Renal cortical epithelial cell (primary cell): ENCODE results near the gene SPINK1. TPM values are rescaled to one million over a fixed set of nuclear protein-coding genes. Genes with fewer than 3 reads are reported as not detected.
"Not testable (repeated sequence)": the region's sequence is repeated elsewhere in the genome, so short reads cannot be mapped to it uniquely, and the experiment has no call there.

Experiments used
- DNase-seq: peaks from one replicate; pipeline ENCODE4 v3.0.0-alpha.2; 2011; ENCODE audit warnings: low read depth
- total RNA-seq: library from RNA; depleted of rRNA; stranded (reverse); fragments of >200 nt; gene quantifications from 2 replicates; pipeline ENCODE4 v1.2.3, GENCODE V29; 2014

The SPINK1 gene
- total RNA-seq, 1 donor from 2014 or later, result 0.40 TPM

- no peak for DNase-seq
Observed at GRCh38 chr5:147854894-147855773, 23.7 kb upstream of the SPINK1 start.

- DNase-seq, result no peak
Observed at GRCh38 chr5:147854331-147854730, 22.9 kb upstream of the SPINK1 start.

- no peak for DNase-seq
Observed at GRCh38 chr5:147853372-147853987, 22.0 kb upstream of the SPINK1 start.

- no peak for DNase-seq
Observed at GRCh38 chr5:147852365-147852764, 20.9 kb upstream of the SPINK1 start.

- DNase-seq, result no peak
Observed at GRCh38 chr5:147851578-147851977, 20.1 kb upstream of the SPINK1 start.

GRCh38 chr5:147849226-147849625, 17.8 kb upstream of the SPINK1 start:
- no peak for DNase-seq

GRCh38 chr5:147845618-147846017, 14.1 kb upstream of the SPINK1 start:
- no peak for DNase-seq

- no peak for DNase-seq
Observed at GRCh38 chr5:147844846-147845245, 13.4 kb upstream of the SPINK1 start.

- DNase-seq, result no peak
Observed at GRCh38 chr5:147842869-147843268, 11.4 kb upstream of the SPINK1 start.

GRCh38 chr5:147836439-147836838, 5.0 kb upstream of the SPINK1 start:
- DNase-seq, result peak; percentile 7

- peak; percentile 72 for DNase-seq
Observed at GRCh38 chr5:147835386-147835798, 3.9 kb upstream of the SPINK1 start.

- DNase-seq, result no peak
Observed at GRCh38 chr5:147832541-147832940, 1.1 kb upstream of the SPINK1 start.

GRCh38 chr5:147830035-147830434, 1.4 kb downstream of the SPINK1 start:
- DNase-seq, result no peak

GRCh38 chr5:147827017-147827416, 4.5 kb downstream of the SPINK1 start:
- not testable (repeated sequence) for DNase-seq

- DNase-seq, result no peak
Observed at GRCh38 chr5:147826361-147826760, 5.1 kb downstream of the SPINK1 start.

GRCh38 chr5:147822686-147823491, 8.6 kb downstream of the SPINK1 start:
- DNase-seq, result peak; percentile 57

GRCh38 chr5:147822222-147822621, 9.2 kb downstream of the SPINK1 start:
- not testable (repeated sequence) for DNase-seq

GRCh38 chr5:147821766-147822165, 9.7 kb downstream of the SPINK1 start:
- no peak for DNase-seq

GRCh38 chr5:147819261-147819770, 12.2 kb downstream of the SPINK1 start:
- no peak for DNase-seq

GRCh38 chr5:147818290-147818689, 13.2 kb downstream of the SPINK1 start:
- DNase-seq, result peak; percentile 6

- no peak for DNase-seq
Observed at GRCh38 chr5:147813696-147814095, 17.8 kb downstream of the SPINK1 start.
